ENCODE data around the gene UBC.
"Not testable (repeated sequence)": the region's sequence is repeated elsewhere in the genome, so short reads cannot be mapped to it uniquely, and the experiment has no call there.

Gene UBC

GRCh38 chr12:124931528-124931927 lies 17.1 kb upstream of the UBC start:
- not testable (repeated sequence) for DNase-seq (ENCODE audit: low spot score); H2AK5ac ChIP-seq (ENCODE audit: low read depth, low read length); H3K4me3 ChIP-seq (ENCODE audit: low read length in 2 of 2); H2BK5ac ChIP-seq (ENCODE audit: low read length); H3K27me3 ChIP-seq (ENCODE audit: control insufficient read depth in 3 of 3, insufficient read depth in 3 of 3, low read depth in 1 of 3, low read length in 3 of 3); H2BK12ac ChIP-seq (ENCODE audit: low read length); H4K8ac ChIP-seq (ENCODE audit: low read depth, low read length); H3K9me3 ChIP-seq (replicated peaks in 1 of 2; ENCODE audit: control insufficient read depth in 2 of 2, insufficient read depth in 1 of 2, low read depth in 1 of 2, low read length in 2 of 2); H3K79me1 ChIP-seq (ENCODE audit: low read depth, low read length); H3K4me1 ChIP-seq (ENCODE audit: control insufficient read depth in 2 of 2, insufficient read depth in 1 of 2, low read depth in 1 of 2, low read length in 2 of 2); H2BK120ac ChIP-seq (ENCODE audit: low read depth, low read length); H4K91ac ChIP-seq (ENCODE audit: low read depth, low read length, poor library complexity); H3K36me3 ChIP-seq (replicated peaks in 1 of 2; ENCODE audit: control insufficient read depth in 2 of 2, insufficient read depth in 2 of 2, low read length in 2 of 2); H3K23ac ChIP-seq (ENCODE audit: low read depth, low read length, poor library complexity); H3K9ac ChIP-seq (ENCODE audit: low read depth, low read length, poor library complexity); H3K4ac ChIP-seq (ENCODE audit: low read length); H3K18ac ChIP-seq (ENCODE audit: low read length); H3K27ac ChIP-seq (replicated peaks; ENCODE audit: low read length); H3K4me2 ChIP-seq (ENCODE audit: insufficient read depth, low read length, poor library complexity, severe bottlenecking); H3K14ac ChIP-seq (ENCODE audit: low read length); H2BK15ac ChIP-seq (ENCODE audit: low read length); H2AFZ ChIP-seq (ENCODE audit: low read length)
- WGBS, 2 donors (ENCODE audit: extremely low coverage in 2 of 2, insufficient read length in 2 of 2, insufficient replicate concordance in 1 of 2): no CpG with 5 or more reads among the region's 9 CpGs

GRCh38 chr12:124930586-124930985 lies 16.1 kb upstream of the UBC start:
- H3K36me3 ChIP-seq (replicated peaks in 1 of 2; ENCODE audit: control insufficient read depth in 2 of 2, insufficient read depth in 2 of 2, low read length in 2 of 2): no peaks in the 10 kb centered on the region
- no peaks in the 10 kb centered on the region for H3K27me3 ChIP-seq (ENCODE audit: control insufficient read depth in 3 of 3, insufficient read depth in 3 of 3, low read depth in 1 of 3, low read length in 3 of 3)
- no peak overlapping the region for H2AFZ ChIP-seq (ENCODE audit: low read length)
- DNase-seq (ENCODE audit: low spot score): no peak
- no peak overlapping the region for H4K91ac ChIP-seq (ENCODE audit: low read depth, low read length, poor library complexity)
- H3K4ac ChIP-seq (ENCODE audit: low read length): no peak overlapping the region
- no peak overlapping the region for H2BK15ac ChIP-seq (ENCODE audit: low read length)
- H2BK12ac ChIP-seq (ENCODE audit: low read length): no peak overlapping the region
- H3K14ac ChIP-seq (ENCODE audit: low read length): no peak overlapping the region
- H3K4me1 ChIP-seq (ENCODE audit: control insufficient read depth in 2 of 2, insufficient read depth in 1 of 2, low read depth in 1 of 2, low read length in 2 of 2): peaks cover 0 to 4% of the 10 kb centered on the region in 2 donors
- no peak overlapping the region for H3K4me3 ChIP-seq (ENCODE audit: low read length in 2 of 2)
- no peak overlapping the region for H2AK5ac ChIP-seq (ENCODE audit: low read depth, low read length)
- H3K27ac ChIP-seq (replicated peaks; ENCODE audit: low read length): no peak overlapping the region
- H3K4me2 ChIP-seq (ENCODE audit: insufficient read depth, low read length, poor library complexity, severe bottlenecking): no peak overlapping the region
- H3K18ac ChIP-seq (ENCODE audit: low read length): no peak overlapping the region
- no peak overlapping the region for H3K9ac ChIP-seq (ENCODE audit: low read depth, low read length, poor library complexity)
- H2BK5ac ChIP-seq (ENCODE audit: low read length): no peak overlapping the region
- no peaks in the 10 kb centered on the region for H3K9me3 ChIP-seq (replicated peaks in 1 of 2; ENCODE audit: control insufficient read depth in 2 of 2, insufficient read depth in 1 of 2, low read depth in 1 of 2, low read length in 2 of 2)
- no peak overlapping the region for H4K8ac ChIP-seq (ENCODE audit: low read depth, low read length)
- H2BK120ac ChIP-seq (ENCODE audit: low read depth, low read length): no peak overlapping the region
- H3K79me1 ChIP-seq (ENCODE audit: low read depth, low read length): no peaks in the 10 kb centered on the region
- no peak overlapping the region for H3K23ac ChIP-seq (ENCODE audit: low read depth, low read length, poor library complexity)

GRCh38 chr12:124929649-124930419 lies 15.4 kb upstream of the UBC start:
- no peak overlapping the region for H2BK5ac ChIP-seq (ENCODE audit: low read length)
- no peak overlapping the region for H3K9ac ChIP-seq (ENCODE audit: low read depth, low read length, poor library complexity)
- H3K23ac ChIP-seq (ENCODE audit: low read depth, low read length, poor library complexity): no peak overlapping the region
- DNase-seq (ENCODE audit: low spot score): no peak
- no CpG with 5 or more reads among the region's 9 CpGs for WGBS, 2 donors (ENCODE audit: extremely low coverage in 2 of 2, insufficient read length in 2 of 2, insufficient replicate concordance in 1 of 2)
- H2AFZ ChIP-seq (ENCODE audit: low read length): no peak overlapping the region
- no peaks in the 10 kb centered on the region for H3K36me3 ChIP-seq (replicated peaks in 1 of 2; ENCODE audit: control insufficient read depth in 2 of 2, insufficient read depth in 2 of 2, low read length in 2 of 2)
- H3K9me3 ChIP-seq (replicated peaks in 1 of 2; ENCODE audit: control insufficient read depth in 2 of 2, insufficient read depth in 1 of 2, low read depth in 1 of 2, low read length in 2 of 2): no peaks in the 10 kb centered on the region
- peaks cover 0 to 4% of the 10 kb centered on the region in 2 donors for H3K4me1 ChIP-seq (ENCODE audit: control insufficient read depth in 2 of 2, insufficient read depth in 1 of 2, low read depth in 1 of 2, low read length in 2 of 2)
- H3K4me2 ChIP-seq (ENCODE audit: insufficient read depth, low read length, poor library complexity, severe bottlenecking): no peak overlapping the region
- no peak overlapping the region for H3K14ac ChIP-seq (ENCODE audit: low read length)
- no peak overlapping the region for H3K27ac ChIP-seq (replicated peaks; ENCODE audit: low read length)
- H4K8ac ChIP-seq (ENCODE audit: low read depth, low read length): no peak overlapping the region
- H3K18ac ChIP-seq (ENCODE audit: low read length): no peak overlapping the region
- no peak overlapping the region for H2BK12ac ChIP-seq (ENCODE audit: low read length)
- no peak overlapping the region for H2BK120ac ChIP-seq (ENCODE audit: low read depth, low read length)
- H2AK5ac ChIP-seq (ENCODE audit: low read depth, low read length): no peak overlapping the region
- no peaks in the 10 kb centered on the region for H3K79me1 ChIP-seq (ENCODE audit: low read depth, low read length)
- no peaks in the 10 kb centered on the region for H3K27me3 ChIP-seq (ENCODE audit: control insufficient read depth in 3 of 3, insufficient read depth in 3 of 3, low read depth in 1 of 3, low read length in 3 of 3)
- H4K91ac ChIP-seq (ENCODE audit: low read depth, low read length, poor library complexity): no peak overlapping the region
- H3K4ac ChIP-seq (ENCODE audit: low read length): no peak overlapping the region
- H3K4me3 ChIP-seq (ENCODE audit: low read length in 2 of 2): no peak overlapping the region
- H2BK15ac ChIP-seq (ENCODE audit: low read length): no peak overlapping the region

- H3K9me3 ChIP-seq (replicated peaks in 1 of 2; ENCODE audit: control insufficient read depth in 2 of 2, insufficient read depth in 1 of 2, low read depth in 1 of 2, low read length in 2 of 2): no peaks in the 10 kb centered on the region
- no peaks in the 10 kb centered on the region for H3K79me1 ChIP-seq (ENCODE audit: low read depth, low read length)
- no peak overlapping the region for H2BK12ac ChIP-seq (ENCODE audit: low read length)
- H3K27me3 ChIP-seq (ENCODE audit: control insufficient read depth in 3 of 3, insufficient read depth in 3 of 3, low read depth in 1 of 3, low read length in 3 of 3): no peaks in the 10 kb centered on the region
- DNase-seq (ENCODE audit: low spot score): no peak
- H2BK120ac ChIP-seq (ENCODE audit: low read depth, low read length): no peak overlapping the region
- peak overlapping the region; percentile 30 for H2AK5ac ChIP-seq (ENCODE audit: low read depth, low read length)
- H3K9ac ChIP-seq (ENCODE audit: low read depth, low read length, poor library complexity): no peak overlapping the region
- H3K4me3 ChIP-seq (ENCODE audit: low read length in 2 of 2): no peak overlapping the region
- H3K36me3 ChIP-seq (replicated peaks in 1 of 2; ENCODE audit: control insufficient read depth in 2 of 2, insufficient read depth in 2 of 2, low read length in 2 of 2): no peaks in the 10 kb centered on the region
- no peak overlapping the region for H4K91ac ChIP-seq (ENCODE audit: low read depth, low read length, poor library complexity)
- WGBS, 2 donors (ENCODE audit: extremely low coverage in 2 of 2, insufficient read length in 2 of 2, insufficient replicate concordance in 1 of 2): no CpG with 5 or more reads among the region's 11 CpGs
- H3K4ac ChIP-seq (ENCODE audit: low read length): no peak overlapping the region
- H2AFZ ChIP-seq (ENCODE audit: low read length): no peak overlapping the region
- no peak overlapping the region for H3K14ac ChIP-seq (ENCODE audit: low read length)
- H3K4me2 ChIP-seq (ENCODE audit: insufficient read depth, low read length, poor library complexity, severe bottlenecking): no peak overlapping the region
- H2BK5ac ChIP-seq (ENCODE audit: low read length): peak overlapping the region; percentile 42
- no peak overlapping the region for H2BK15ac ChIP-seq (ENCODE audit: low read length)
- H3K23ac ChIP-seq (ENCODE audit: low read depth, low read length, poor library complexity): no peak overlapping the region
- peak overlapping the region; percentile 23 for H3K18ac ChIP-seq (ENCODE audit: low read length)
- peaks cover 0 to 6% of the 10 kb centered on the region in 2 donors for H3K4me1 ChIP-seq (ENCODE audit: control insufficient read depth in 2 of 2, insufficient read depth in 1 of 2, low read depth in 1 of 2, low read length in 2 of 2)
- H4K8ac ChIP-seq (ENCODE audit: low read depth, low read length): no peak overlapping the region
- no peak overlapping the region for H3K27ac ChIP-seq (replicated peaks; ENCODE audit: low read length)
These were observed 14.6 kb upstream of the UBC start for GRCh38 chr12:124928912-124929530.

Measured in neuronal stem cell (in vitro differentiated cells).